ENCODE measurements around the gene RSPH1. TPM values are rescaled to one million over a fixed set of nuclear protein-coding genes. Genes with fewer than 3 reads are reported as not detected.

The RSPH1 gene
- total and polyA plus RNA-seq, 4 donors, result 0.09 to 0.17 (median 0.16) TPM; not detected in 1

DNA sequence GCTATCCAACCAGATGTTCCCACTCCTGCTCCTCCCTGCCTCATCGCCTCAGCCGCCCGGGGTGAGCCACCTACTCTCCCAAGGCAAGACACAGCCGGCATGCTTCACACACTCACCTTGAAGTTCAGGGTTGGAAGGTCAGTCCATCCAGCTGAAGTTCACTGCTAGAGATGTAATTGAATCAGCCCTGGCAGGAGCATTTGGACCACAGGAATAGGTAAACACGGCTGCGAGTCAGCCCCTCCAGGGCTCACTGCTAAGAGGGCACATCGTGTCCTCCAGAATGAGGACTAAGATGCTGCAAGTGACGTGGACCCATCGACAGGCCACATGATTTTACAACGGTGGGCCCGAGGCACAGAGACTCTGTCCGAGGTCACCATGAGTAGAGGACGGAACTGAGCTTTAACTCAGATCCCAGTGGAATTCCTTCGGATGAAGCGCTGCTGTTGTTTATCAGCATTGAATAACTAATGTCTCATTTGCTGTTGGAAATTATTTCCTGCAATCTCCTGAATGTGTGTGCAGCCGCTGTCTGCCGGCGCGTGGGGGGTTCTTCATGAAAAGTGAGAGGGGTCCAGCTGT, 41.9 kb downstream of the RSPH1 start:
- no peaks in the 10 kb centered on the region for H3K27me3 ChIP-seq (ENCODE audit: control insufficient read depth in 4 of 4, insufficient read depth in 4 of 4, low read length in 3 of 4)
- TF ChIP-seq HNF4G (IDR thresholded peaks at IDR 0.05) (no peak), NR2F2 (IDR thresholded peaks at IDR 0.05) (no peak), YY1 (IDR thresholded peaks at IDR 0.05) (no peak), RAD21 (IDR thresholded peaks at IDR 0.05) (no peak), FOXA2 (IDR thresholded peaks at IDR 0.05) (no peak), TAF1 (conservative IDR thresholded peaks at IDR 0.05) (no peak), CTCF (IDR thresholded peaks at IDR 0.05; ENCODE audit: low read depth, low read length, missing input control) (no peak), FOXA1 (IDR thresholded peaks at IDR 0.05) (no peak), SP1 (IDR thresholded peaks at IDR 0.05) (no peak), JUND (IDR thresholded peaks at IDR 0.05) (no peak), GABPA (IDR thresholded peaks at IDR 0.05 in 1 of 2, conservative IDR thresholded peaks at IDR 0.05 in 1 of 2) (no peak), HNF4A (conservative IDR thresholded peaks at IDR 0.05) (no peak), RXRA (IDR thresholded peaks at IDR 0.05) (no peak), ATF3 (IDR thresholded peaks at IDR 0.05) (no peak), REST (IDR thresholded peaks at IDR 0.05) (no peak), EGR1 (IDR thresholded peaks at IDR 0.05; ENCODE audit: low read depth in 2 of 2) (no peak)
- TF ChIP-seq, protein P1, sequence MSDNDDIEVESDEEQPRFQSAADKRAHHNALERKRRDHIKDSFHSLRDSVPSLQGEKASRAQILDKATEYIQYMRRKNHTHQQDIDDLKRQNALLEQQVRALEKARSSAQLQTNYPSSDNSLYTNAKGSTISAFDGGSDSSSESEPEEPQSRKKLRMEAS (IDR thresholded peaks at IDR 0.05), result no peak
- TF ChIP-seq, protein P2, sequence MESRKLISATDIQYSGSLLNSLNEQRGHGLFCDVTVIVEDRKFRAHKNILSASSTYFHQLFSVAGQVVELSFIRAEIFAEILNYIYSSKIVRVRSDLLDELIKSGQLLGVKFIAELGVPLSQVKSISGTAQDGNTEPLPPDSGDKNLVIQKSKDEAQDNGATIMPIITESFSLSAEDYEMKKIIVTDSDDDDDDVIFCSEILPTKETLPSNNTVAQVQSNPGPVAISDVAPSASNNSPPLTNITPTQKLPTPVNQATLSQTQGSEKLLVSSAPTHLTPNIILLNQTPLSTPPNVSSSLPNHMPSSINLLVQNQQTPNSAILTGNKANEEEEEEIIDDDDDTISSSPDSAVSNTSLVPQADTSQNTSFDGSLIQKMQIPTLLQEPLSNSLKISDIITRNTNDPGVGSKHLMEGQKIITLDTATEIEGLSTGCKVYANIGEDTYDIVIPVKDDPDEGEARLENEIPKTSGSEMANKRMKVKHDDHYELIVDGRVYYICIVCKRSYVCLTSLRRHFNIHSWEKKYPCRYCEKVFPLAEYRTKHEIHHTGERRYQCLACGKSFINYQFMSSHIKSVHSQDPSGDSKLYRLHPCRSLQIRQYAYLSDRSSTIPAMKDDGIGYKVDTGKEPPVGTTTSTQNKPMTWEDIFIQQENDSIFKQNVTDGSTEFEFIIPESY (IDR thresholded peaks at IDR 0.05), result no peak
- H3K4me1 ChIP-seq (ENCODE audit: control insufficient read depth in 4 of 4, insufficient read depth in 4 of 4, low read length in 3 of 4), result no peaks in the 10 kb centered on the region
- no peaks in the 10 kb centered on the region for H3K9me3 ChIP-seq (ENCODE audit: control insufficient read depth in 4 of 4, low read length in 3 of 4)
- no peak overlapping the region for H3K9ac ChIP-seq (ENCODE audit: low read depth in 1 of 2, low read length in 2 of 2)
- WGBS, result 81% methylated on average over 19 of the region's 19 CpGs
- no peak for DNase-seq (ENCODE audit: low spot score)
- no peak overlapping the region for H3K27ac ChIP-seq (ENCODE audit: low read depth in 1 of 2, low read length in 2 of 2)
- no peaks in the 10 kb centered on the region for H3K36me3 ChIP-seq (ENCODE audit: control insufficient read depth in 4 of 4, insufficient read depth in 3 of 4, low read depth in 1 of 4, low read length in 3 of 4)
- H3K4me3 ChIP-seq (ENCODE audit: low read depth in 1 of 3, low read length in 3 of 3), result no peak overlapping the region
